SK-N-SH treated with all-trans-retinoic acid at 6 μM for 48 hours (cell line): ENCODE results near the gene AMY2A.

Experiments
- ARNTL ChIP-seq: fragments of 450-650 bp; formaldehyde crosslinking; IDR thresholded peaks from 2 replicates; pipeline ENCODE4 v1.5.0; 2020; ENCODE audit warnings: low read depth, mild to moderate bottlenecking, moderate library complexity, borderline replicate concordance
- BACH2 ChIP-seq: fragments of 250-450 bp; sonication (Bioruptor Pico); IDR thresholded peaks from 2 replicates; pipeline ENCODE4 v1.9.0; 2021; ENCODE audit warnings: mild to moderate bottlenecking, borderline replicate concordance
- ISL1 ChIP-seq: fragments of 250-450 bp; sonication (Bioruptor Pico); IDR thresholded peaks from 2 replicates; pipeline ENCODE4 v2.1.2; 2022; ENCODE audit warnings: mild to moderate bottlenecking, moderate library complexity
- PPARA ChIP-seq: fragments of 250-450 bp; sonication (Bioruptor Pico); IDR thresholded peaks from 2 replicates; pipeline ENCODE4 v1.5.0; 2020; ENCODE audit warnings: mild to moderate bottlenecking, borderline replicate concordance
- TOX ChIP-seq: fragments of 250-450 bp; sonication (Bioruptor Pico); IDR thresholded peaks from 2 replicates; pipeline ENCODE4 v1.8.0; 2021; ENCODE audit warnings: mild to moderate bottlenecking, moderate library complexity, borderline replicate concordance
- ZFP30 ChIP-seq: fragments of 450-650 bp; formaldehyde crosslinking; IDR thresholded peaks from 2 replicates; pipeline ENCODE4 v1.5.0; 2022; ENCODE audit warnings: mild to moderate bottlenecking, moderate library complexity
- ZNF70 ChIP-seq: fragments of 450-650 bp; formaldehyde crosslinking; IDR thresholded peaks from 2 replicates; pipeline ENCODE4 v1.5.0; 2020; ENCODE audit warnings: mild to moderate bottlenecking, moderate library complexity
- ZNF8 ChIP-seq: fragments of 450-650 bp; formaldehyde crosslinking; IDR thresholded peaks from 2 replicates; pipeline ENCODE4 v1.5.0; 2020; ENCODE audit warnings: mild to moderate bottlenecking, moderate library complexity

GRCh38 chr1:103616362-103616761 is 865 bp upstream of the AMY2A start:
- no peak for TF ChIP-seq ZFP30 (CRISPR knock-in tag)
- TF ChIP-seq ARNTL (CRISPR knock-in tag) = no peak
- no peak for TF ChIP-seq BACH2 (CRISPR knock-in tag)
- no peak for TF ChIP-seq ZNF8 (CRISPR knock-in tag)
- TF ChIP-seq TOX = no peak
- no peak for TF ChIP-seq PPARA (CRISPR knock-in tag)
- TF ChIP-seq ZNF70 (CRISPR knock-in tag) = no peak
- TF ChIP-seq ISL1 (CRISPR knock-in tag) = no peak
